DOHH2 (cell line): ENCODE measurements around the gene EIF3B.
"Not testable (repeated sequence)": the region's sequence is repeated elsewhere in the genome, so short reads cannot be mapped to it uniquely, and the experiment has no call there.

ENCODE experiments used
- H3F3A ChIP-seq: fragments of 200-600 bp; sonication (generic), shearing (Covaris generic); 2 replicates; pipeline ENCODE4 v1.6.0; 2016; ENCODE audit warnings: antibody characterized with exemption, mild to moderate bottlenecking; ENCODE audit not compliant: control insufficient read depth, insufficient read depth
- H3K27ac ChIP-seq: fragments of 200-600 bp; sonication (generic); 2 replicates; pipeline ENCODE4 v1.5.1; 2014; ENCODE audit warnings: low read depth, mild to moderate bottlenecking, low read length, moderate library complexity
- H3K27me3 ChIP-seq: fragments of 200-600 bp; sonication (generic); 2 replicates; pipeline ENCODE4 v1.6.1; 2014; ENCODE audit warnings: mild to moderate bottlenecking, low read length, mixed read lengths; ENCODE audit not compliant: control insufficient read depth
- H3K36me3 ChIP-seq: fragments of 200-600 bp; sonication (generic); 2 replicates; pipeline ENCODE4 v1.6.1; 2014; ENCODE audit warnings: mild to moderate bottlenecking, low read length, moderate library complexity, mixed read lengths; ENCODE audit not compliant: control insufficient read depth
- H3K4me1 ChIP-seq: fragments of 200-600 bp; sonication (generic); 2 replicates; pipeline ENCODE4 v1.6.1; 2014; ENCODE audit warnings: mild to moderate bottlenecking, low read length, mixed read lengths; ENCODE audit not compliant: control insufficient read depth
- H3K4me2 ChIP-seq: fragments of 200-600 bp; sonication (generic); 2 replicates; pipeline ENCODE4 v1.6.0; 2014; ENCODE audit warnings: mild to moderate bottlenecking, low read length, moderate library complexity
- H3K4me3 ChIP-seq: fragments of 200-600 bp; sonication (generic); 2 replicates; pipeline ENCODE4 v1.5.1; 2014; ENCODE audit warnings: mild to moderate bottlenecking, low read length, mixed read lengths
- H3K79me2 ChIP-seq: fragments of 200-600 bp; sonication (generic); 2 replicates; pipeline ENCODE4 v1.6.1; 2014; ENCODE audit warnings: mild to moderate bottlenecking, low read length, mixed read lengths; ENCODE audit not compliant: control insufficient read depth
- H3K9me2 ChIP-seq: fragments of 200-600 bp; sonication (generic); replicated peaks from 2 replicates; pipeline ENCODE4 v1.6.1; 2014; ENCODE audit warnings: mild to moderate bottlenecking, low read length, mixed read lengths; ENCODE audit not compliant: control insufficient read depth
- H3K9me3 ChIP-seq: fragments of 200-600 bp; sonication (generic); 2 replicates; pipeline ENCODE4 v1.6.1; 2014; ENCODE audit warnings: antibody characterized with exemption, low read length, mixed read lengths; ENCODE audit not compliant: control insufficient read depth, insufficient read depth
- H4K20me1 ChIP-seq: fragments of 200-600 bp; sonication (generic); 2 replicates; pipeline ENCODE4 v1.6.0; 2014; ENCODE audit warnings: low read depth, mild to moderate bottlenecking, antibody characterized with exemption, low read length, moderate library complexity; ENCODE audit not compliant: control insufficient read depth, insufficient read depth
- CTCF ChIP-seq: fragments of 200-600 bp; sonication (generic); IDR thresholded peaks from one replicate; pipeline ENCODE4 v1.5.1; 2014; ENCODE audit warnings: antibody characterized with exemption, mild to moderate bottlenecking, low read depth, low read length; ENCODE audit not compliant: poor library complexity, severe bottlenecking
- EZH2phosphoT487 ChIP-seq: fragments of 200-600 bp; sonication (generic); IDR thresholded peaks from 2 replicates; pipeline ENCODE4 v1.6.1; 2017; ENCODE audit warnings: borderline replicate concordance, mild to moderate bottlenecking, antibody characterized with exemption, low read length, moderate library complexity, mixed read lengths

Gene EIF3B

DNA sequence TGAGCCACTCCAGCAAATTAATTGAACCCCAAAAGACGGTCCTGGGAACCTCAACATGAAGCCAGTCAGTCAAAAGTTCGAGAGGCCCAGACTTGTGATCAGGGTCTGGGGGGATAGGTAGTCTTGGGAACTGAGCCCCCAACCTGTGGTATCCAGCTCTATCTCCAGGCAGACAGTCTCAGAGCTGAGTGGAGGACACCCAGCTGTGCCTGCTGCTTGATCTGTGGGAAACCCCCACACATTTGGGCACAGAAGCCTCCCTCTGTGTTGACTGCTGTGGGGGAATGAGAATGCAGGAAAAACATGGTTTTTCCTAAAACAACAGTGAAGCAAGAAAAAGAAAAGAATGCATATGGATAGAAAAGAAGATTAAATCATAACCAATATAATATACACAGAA is 24.1 kb upstream of the EIF3B start:
- no peaks in the 10 kb centered on the region for H3K79me2 ChIP-seq
- H3K4me1 ChIP-seq = no peaks in the 10 kb centered on the region
- H3K4me2 ChIP-seq = no peak overlapping the region
- H3K27me3 ChIP-seq = 0 out of 2 replicates have a peak, but pooled peaks cover 3% of the 10 kb centered on the region
- H3K27ac ChIP-seq = no peak overlapping the region
- H3K9me3 ChIP-seq = no peaks in the 10 kb centered on the region
- H3K36me3 ChIP-seq = no peaks in the 10 kb centered on the region
- no peaks in the 10 kb centered on the region for H3F3A ChIP-seq
- no peaks in the 10 kb centered on the region for H3K9me2 ChIP-seq
- no peak for TF ChIP-seq CTCF
- TF ChIP-seq EZH2phosphoT487 = no peak
- H4K20me1 ChIP-seq = no peaks in the 10 kb centered on the region
- no peak overlapping the region for H3K4me3 ChIP-seq

GRCh38 chr7:2331707-2332106 is 22.9 kb upstream of the EIF3B start:
- Histone ChIP-seq H4K20me1 (no peaks in the 10 kb centered on the region), H3K4me2 (no peak overlapping the region), H3K79me2 (no peaks in the 10 kb centered on the region), H3K27ac (no peak overlapping the region), H3K4me1 (no peaks in the 10 kb centered on the region), H3K27me3 (0 out of 2 replicates have a peak, but pooled peaks cover 3% of the 10 kb centered on the region), H3F3A (no peaks in the 10 kb centered on the region), H3K9me3 (no peaks in the 10 kb centered on the region), H3K9me2 (no peaks in the 10 kb centered on the region), H3K36me3 (no peaks in the 10 kb centered on the region), H3K4me3 (no peak overlapping the region)
- TF ChIP-seq CTCF (no peak), EZH2phosphoT487 (no peak)

DNA sequence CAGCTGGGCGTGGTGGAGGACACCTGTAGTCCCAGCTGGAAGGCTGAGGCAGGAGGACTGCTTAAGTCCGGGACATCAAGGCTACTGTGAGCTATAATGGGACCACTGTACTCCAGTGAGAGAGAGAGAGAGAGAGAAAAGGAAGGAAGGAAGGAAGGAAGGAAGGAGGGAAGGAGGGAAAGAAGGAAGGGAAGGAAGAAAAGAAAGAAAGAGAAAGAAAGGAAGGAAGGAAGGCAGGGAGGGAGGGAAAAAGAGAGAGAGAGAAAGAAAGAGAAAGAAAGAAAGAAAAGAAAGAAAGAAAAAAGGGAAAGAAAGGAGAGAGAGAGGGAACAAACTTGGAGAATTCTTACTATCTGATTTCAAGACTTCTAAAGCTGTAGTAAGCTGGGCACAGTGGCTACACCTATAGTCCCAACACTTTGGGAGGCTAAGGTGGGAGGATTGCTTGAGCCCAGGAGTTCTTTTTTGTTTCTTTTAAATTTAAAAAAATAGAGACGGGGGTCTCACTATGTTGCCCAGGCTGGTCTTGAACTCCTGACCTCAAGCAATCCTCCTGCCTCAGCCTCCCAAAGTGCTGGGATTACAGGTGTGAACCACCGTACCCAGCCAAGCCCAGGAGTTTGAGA is 21.9 kb upstream of the EIF3B start:
- H3K79me2 ChIP-seq, H3K4me3 ChIP-seq, H3K27me3 ChIP-seq, H3K9me2 ChIP-seq, H3K4me1 ChIP-seq, H3K4me2 ChIP-seq, H3K27ac ChIP-seq, H4K20me1 ChIP-seq, H3K36me3 ChIP-seq, H3F3A ChIP-seq, H3K9me3 ChIP-seq: not testable (repeated sequence)

DNA sequence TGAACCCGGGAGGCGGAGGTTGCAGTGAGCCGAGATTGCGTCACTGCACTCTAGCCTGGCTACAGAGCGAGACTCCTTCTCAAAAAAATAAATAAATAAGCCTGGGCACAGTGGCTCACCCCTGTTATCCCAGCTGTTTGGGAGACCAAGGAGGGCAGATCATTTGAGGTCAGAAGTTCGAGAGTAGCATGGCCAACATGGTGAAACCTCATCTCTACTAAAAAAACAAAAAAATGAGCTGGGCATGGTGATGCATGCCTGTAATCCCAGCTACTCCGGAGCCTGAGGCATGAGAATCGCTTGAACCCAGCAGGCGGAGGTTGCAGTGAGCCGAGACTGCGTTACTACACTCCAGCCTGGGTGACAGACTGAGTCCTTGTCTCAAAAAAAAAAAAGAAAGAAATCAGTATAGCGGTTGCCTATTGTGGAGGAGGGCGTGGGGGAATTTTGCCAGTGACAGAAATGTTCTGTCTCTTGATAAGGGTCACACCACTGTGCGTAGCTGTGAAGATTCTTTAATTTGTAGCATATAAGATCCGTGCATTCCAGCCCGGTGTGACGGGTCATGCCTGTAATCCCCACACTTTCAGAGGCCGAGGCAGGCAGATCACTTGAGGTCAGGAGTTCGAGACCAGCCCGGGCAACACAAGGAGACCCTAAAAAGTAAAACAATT is 17.9 kb upstream of the EIF3B start:
- Histone ChIP-seq H3K79me2 (no peaks in the 10 kb centered on the region), H3K4me1 (no peaks in the 10 kb centered on the region), H3K4me3 (no peak overlapping the region), H3K27me3 (0 out of 2 replicates have a peak, but pooled peaks cover 3% of the 10 kb centered on the region), H3K9me3 (no peaks in the 10 kb centered on the region), H3K4me2 (no peak overlapping the region), H3K27ac (no peak overlapping the region), H3F3A (no peaks in the 10 kb centered on the region), H3K36me3 (no peaks in the 10 kb centered on the region), H4K20me1 (no peaks in the 10 kb centered on the region), H3K9me2 (no peaks in the 10 kb centered on the region)
- TF ChIP-seq EZH2phosphoT487 (no peak), CTCF (no peak)

DNA sequence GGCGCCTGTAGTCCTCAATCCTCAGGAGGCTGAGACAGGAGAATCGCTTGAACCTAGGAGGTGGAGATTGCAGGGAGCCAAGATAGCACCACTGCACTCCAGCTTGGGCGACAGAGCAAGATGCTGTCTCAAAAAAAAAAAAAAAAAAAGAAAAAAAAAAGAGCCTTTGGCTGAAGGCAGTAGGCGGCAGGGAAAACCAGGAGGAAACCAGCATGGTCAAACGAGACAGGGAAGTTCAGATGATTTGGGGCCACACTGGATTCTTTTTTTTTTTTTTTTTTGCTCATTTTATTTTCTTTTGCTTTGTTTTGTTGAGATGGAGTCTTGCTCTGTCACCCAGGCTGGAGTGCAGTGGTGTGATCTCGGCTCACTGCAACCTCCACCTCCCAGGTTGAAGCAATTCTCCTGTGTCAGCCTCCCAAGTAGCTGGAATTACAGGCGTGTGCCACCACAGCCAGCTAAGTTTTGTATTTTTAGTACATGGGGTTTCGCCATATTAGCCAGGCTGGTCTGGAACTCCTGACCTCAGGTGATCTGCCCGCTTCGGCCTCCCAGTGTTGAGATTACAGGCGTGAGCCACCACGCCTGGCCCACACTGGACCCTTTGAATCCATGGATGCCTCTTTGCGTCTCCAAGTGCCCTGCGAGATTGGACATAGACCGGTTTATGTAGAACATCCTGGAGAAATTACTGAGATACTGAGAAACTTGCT is 7.1 kb upstream of the EIF3B start:
- H3K27ac ChIP-seq, H4K20me1 ChIP-seq, H3K79me2 ChIP-seq, H3F3A ChIP-seq, H3K9me2 ChIP-seq, H3K36me3 ChIP-seq, H3K27me3 ChIP-seq, H3K4me3 ChIP-seq, H3K9me3 ChIP-seq, H3K4me1 ChIP-seq: not testable (repeated sequence)
- H3K4me2 ChIP-seq = peak overlapping the region; percentile 25
